SK-N-SH (cell line): ENCODE results near the gene VSIG2. TPM values are rescaled to one million over a fixed set of nuclear protein-coding genes. Genes with fewer than 3 reads are reported as not detected.
A peak's percentile ranks its signal among the peaks of the same experiment; 100 is the strongest.

Experiments
- CTCF ChIA-PET: fragments of 300-600, 350-600 bp; formaldehyde crosslinking; extraction: SDS; loops from one replicate; lab custom pipeline; 2021; lab: Yijun Ruan, JAX
- POLR2A ChIA-PET: fragments of 350-600 bp; sonication (Branson Sonifier 250); formaldehyde crosslinking; extraction: SDS; loops from one replicate; lab custom pipeline; 2020; ENCODE audit warnings: antibody characterized with exemption, inconsistent platforms; lab: Yijun Ruan, JAX
- DNase-seq: peaks from one replicate; pipeline ENCODE4 v3.0.0; 2012
- H2AFZ ChIP-seq: fragments of 200-600 bp; sonication (generic); 2 replicates; pipeline ENCODE4 v1.8.1; 2016; ENCODE audit warnings: antibody characterized with exemption, mild to moderate bottlenecking, low read depth
- H3F3A ChIP-seq: fragments of 200-600 bp; sonication (generic); replicated peaks from 2 replicates; pipeline ENCODE3; 2016; ENCODE audit warnings: antibody characterized with exemption, mild to moderate bottlenecking; ENCODE audit not compliant: insufficient read depth
- H3K27ac ChIP-seq, 2 experiments: fragments of 200-500 bp in 1 of 2; fragments of 200-600 bp in 1 of 2; sonication (Bioruptor generic) in 1 of 2; sonication (generic), shearing (Covaris generic) in 1 of 2; 2 replicates each; pipeline versions ENCODE4 v1.5.1 to v1.6.1; 2014 to 2016; ENCODE audit warnings: low read depth in 2 of 2, inconsistent platforms in 1 of 2, low read length in 1 of 2, mild to moderate bottlenecking in 1 of 2, mixed read lengths in 1 of 2
- H3K27me3 ChIP-seq: fragments of 200-600 bp; sonication (generic), shearing (Covaris generic); 2 replicates; pipeline ENCODE4 v1.6.1; 2016; ENCODE audit warnings: mixed run types; ENCODE audit not compliant: insufficient read depth
- H3K36me3 ChIP-seq, 2 experiments: fragments of 200-500 bp in 1 of 2; fragments of 200-600 bp in 1 of 2; sonication (Bioruptor generic) in 1 of 2; sonication (generic) in 1 of 2; replicated peaks in 1 of 2; 2 replicates each; pipeline versions ENCODE3 to v1.5.1; 2014 to 2016; ENCODE audit warnings: low read length in 1 of 2, mild to moderate bottlenecking in 1 of 2; ENCODE audit not compliant: insufficient read depth in 2 of 2, control insufficient read depth in 1 of 2
- H3K4me1 ChIP-seq, 2 experiments: fragments of 200-500 bp in 1 of 2; fragments of 200-600 bp in 1 of 2; sonication (Bioruptor generic) in 1 of 2; sonication (generic), shearing (Covaris generic) in 1 of 2; 2 replicates each; pipeline versions ENCODE4 v1.5.1 to v1.6.1; 2014 to 2016; ENCODE audit warnings: low read depth in 1 of 2, low read length in 1 of 2, mixed run types in 1 of 2; ENCODE audit not compliant: insufficient read depth in 2 of 2, control insufficient read depth in 1 of 2
- H3K4me2 ChIP-seq: fragments of 200-600 bp; sonication (generic), shearing (Covaris generic); 2 replicates; pipeline ENCODE4 v1.6.1; 2017; ENCODE audit warnings: mixed run types
- H3K4me3 ChIP-seq, 2 experiments: fragments of 200-500 bp in 1 of 2; fragments of 200-600 bp in 1 of 2; sonication (Bioruptor generic) in 1 of 2; sonication (generic), shearing (Covaris generic) in 1 of 2; 2 replicates each; pipeline versions ENCODE4 v1.5.1 to v1.8.1; 2014 to 2016; ENCODE audit warnings: low read depth in 2 of 2, inconsistent platforms in 1 of 2, low read length in 1 of 2, mild to moderate bottlenecking in 1 of 2, mixed read lengths in 1 of 2, moderate library complexity in 1 of 2
- H3K79me2 ChIP-seq: fragments of 200-600 bp; sonication (generic); 2 replicates; pipeline ENCODE4 v1.8.1; 2017; ENCODE audit warnings: mild to moderate bottlenecking; ENCODE audit not compliant: insufficient read depth
- H3K9ac ChIP-seq: fragments of 200-600 bp; sonication (generic); 2 replicates; pipeline ENCODE4 v1.6.1; 2017; ENCODE audit warnings: mixed run types
- H3K9me2 ChIP-seq: fragments of 200-600 bp; sonication (generic); 2 replicates; pipeline ENCODE4 v1.6.1; 2017; ENCODE audit warnings: mixed run types
- H3K9me3 ChIP-seq: fragments of 200-600 bp; sonication (generic); 2 replicates; pipeline ENCODE4 v1.6.1; 2017; ENCODE audit warnings: mixed run types, mild to moderate bottlenecking, moderate library complexity
- H4K20me1 ChIP-seq: fragments of 200-600 bp; sonication (generic); 2 replicates; pipeline ENCODE4 v1.6.1; 2017; ENCODE audit warnings: mild to moderate bottlenecking, mixed run types; ENCODE audit not compliant: insufficient read depth
- CHD2 ChIP-seq: fragments of 150-350 bp; IDR thresholded peaks from 2 replicates; pipeline ENCODE4 v1.6.1; 2018; ENCODE audit warnings: low read length; ENCODE audit not compliant: partially characterized antibody
- CTCF ChIP-seq: fragments of 200-600 bp; sonication (generic); IDR thresholded peaks from 2 replicates; pipeline ENCODE4 v1.6.1; 2017; ENCODE audit warnings: antibody characterized with exemption, mild to moderate bottlenecking, moderate library complexity
- FOSL2 ChIP-seq: IDR thresholded peaks from 2 replicates; pipeline ENCODE4 v1.4.0; 2012; ENCODE audit warnings: low read depth, mild to moderate bottlenecking, moderate library complexity, borderline replicate concordance
- GABPA ChIP-seq: IDR thresholded peaks from 2 replicates; pipeline ENCODE4 v1.4.0; 2012; ENCODE audit warnings: low read depth, mild to moderate bottlenecking
- JUND ChIP-seq: IDR thresholded peaks from 2 replicates; pipeline ENCODE4 v1.4.0; 2012
- MXI1 ChIP-seq: IDR thresholded peaks from 2 replicates; pipeline ENCODE4 v1.6.1; 2012; ENCODE audit warnings: mild to moderate bottlenecking, low read depth, low read length, improper control_type of control experiment
- POLR2AphosphoS5 ChIP-seq: IDR thresholded peaks from 2 replicates; pipeline ENCODE4 v1.6.1; 2012; ENCODE audit warnings: low read depth, low read length
- RFX5 ChIP-seq: IDR thresholded peaks from 2 replicates; pipeline ENCODE4 v1.6.1; 2012; ENCODE audit warnings: mild to moderate bottlenecking, improper control_type of control experiment, low read length
- TAF1 ChIP-seq: IDR thresholded peaks from 2 replicates; pipeline ENCODE4 v1.6.1; 2012; ENCODE audit warnings: low read depth, mild to moderate bottlenecking, low read length, moderate library complexity, borderline replicate concordance
- TCF12 ChIP-seq: IDR thresholded peaks from 2 replicates; pipeline ENCODE4 v1.4.0; 2012
- TEAD4 ChIP-seq: IDR thresholded peaks from 2 replicates; pipeline ENCODE4 v1.4.0; 2012; ENCODE audit warnings: mild to moderate bottlenecking, borderline replicate concordance; ENCODE audit not compliant: insufficient read depth
- ZBTB33 ChIP-seq: IDR thresholded peaks from 2 replicates; pipeline ENCODE4 v1.4.0; 2012; ENCODE audit warnings: low read depth, borderline replicate concordance
- WGBS: methylation state at CpG from one replicate; pipeline ENCODE4 v1.1.6; 2017; ENCODE audit warnings: low lambda C conversion rate; 5-methylcytosine and 5-hydroxymethylcytosine counted together
- polyA plus RNA-seq, 3 experiments: library from polyadenylated mRNA; depleted of rRNA; stranded (reverse); fragments of >200 nt; gene quantifications; 2 replicates each; pipeline ENCODE4 v1.2.3, GENCODE V29; 2012
- TF ChIP-seq, protein P1 (sequence below): IDR thresholded peaks from 2 replicates; pipeline ENCODE4 v1.4.0; 2012; ENCODE audit warnings: low read depth, borderline replicate concordance
- TF ChIP-seq, protein P2 (sequence below): IDR thresholded peaks from 2 replicates; pipeline ENCODE4; 2012

The VSIG2 gene
- 0.06 TPM in 1 of 2 replicates, not detected in the other for polyA plus RNA-seq (2012; rRNA removed)
- not detected in 2 replicates for polyA plus RNA-seq (2012; cell fraction: cytosol; rRNA removed)
- polyA plus RNA-seq (2012; cell fraction: nucleus; rRNA removed), result 0.07 and 0.08 TPM in 2 replicates

DNA sequence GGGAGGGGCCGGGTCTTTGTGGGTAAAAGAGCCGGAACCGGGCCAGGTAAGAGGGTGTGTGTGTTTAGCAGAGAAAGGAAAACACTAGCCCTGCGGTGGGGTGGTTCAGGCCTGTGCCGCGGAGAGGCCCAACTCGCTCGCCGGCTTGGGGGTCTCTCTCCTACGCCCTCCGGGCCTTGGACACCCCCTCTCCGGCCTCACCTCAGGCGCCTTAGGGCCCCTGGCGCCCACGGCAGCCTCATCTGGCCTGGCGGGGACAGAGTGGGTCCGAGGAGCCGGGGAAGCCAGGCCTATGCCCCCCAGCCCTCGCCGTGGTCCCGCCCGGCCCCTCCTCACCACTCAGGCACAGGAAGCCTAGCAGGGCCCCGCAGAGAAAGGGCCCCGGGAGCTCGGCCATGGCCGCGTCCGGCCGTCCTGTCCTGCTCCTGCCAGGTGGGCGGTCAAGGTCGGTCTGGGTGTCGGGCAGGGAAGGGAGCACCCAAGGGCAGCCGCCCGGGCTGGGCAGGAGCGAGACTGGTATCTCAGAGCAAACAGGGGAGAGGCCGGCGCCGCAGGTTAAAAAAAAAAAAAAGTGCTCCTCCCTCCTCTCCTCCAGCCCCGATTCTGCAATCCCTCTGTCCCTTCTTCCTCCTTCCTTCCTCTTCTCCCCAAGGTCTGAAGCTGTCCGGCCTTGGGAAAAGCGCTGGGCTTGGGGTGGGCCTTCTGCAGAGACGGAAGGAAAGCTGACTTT, at the start of gene VSIG2:
TSS of gene VSIG2 (minus strand) at position 515 of the 730 bp plus-strand sequence. CDS start at position 397, 118 bp downstream.
- H3K9me3 ChIP-seq, result no peaks in the 10 kb centered on the region
- H3K9ac ChIP-seq, result no peak within 1 kb of the TSS
- peak; percentile 32 for DNase-seq
- H3K9me2 ChIP-seq, result no peaks in the 10 kb centered on the region
- no peak within 1 kb of the TSS for H3K4me2 ChIP-seq
- ChIA-PET CTCF (interaction anchor here (0.7 to 5.3 kb wide), 9 partner anchors 11 to 125 kb away, joined by 3 to 31 read pairs (median 4); partner anchors contain the start of genes ESAM, MSANTD2 and NRGN), POLR2A (interaction anchor here (0.7 kb wide), 1 partner anchor 10 kb away, joined by 3 read pairs; no protein-coding TSS in a partner anchor)
- H3K36me3 ChIP-seq, result no peaks in the 10 kb centered on the region
- H3K4me3 ChIP-seq, result no peak within 1 kb of the TSS
- TF ChIP-seq GABPA (no peak), FOSL2 (no peak), RFX5 (no peak), MXI1 (no peak), TCF12 (no peak), TAF1 (no peak), POLR2AphosphoS5 (no peak), JUND (no peak), ZBTB33 (no peak), TEAD4 (no peak), CTCF (no peak), CHD2 (no peak)
- TF ChIP-seq, protein P1, sequence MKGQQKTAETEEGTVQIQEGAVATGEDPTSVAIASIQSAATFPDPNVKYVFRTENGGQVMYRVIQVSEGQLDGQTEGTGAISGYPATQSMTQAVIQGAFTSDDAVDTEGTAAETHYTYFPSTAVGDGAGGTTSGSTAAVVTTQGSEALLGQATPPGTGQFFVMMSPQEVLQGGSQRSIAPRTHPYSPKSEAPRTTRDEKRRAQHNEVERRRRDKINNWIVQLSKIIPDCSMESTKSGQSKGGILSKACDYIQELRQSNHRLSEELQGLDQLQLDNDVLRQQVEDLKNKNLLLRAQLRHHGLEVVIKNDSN, result no peak
- TF ChIP-seq, protein P2, sequence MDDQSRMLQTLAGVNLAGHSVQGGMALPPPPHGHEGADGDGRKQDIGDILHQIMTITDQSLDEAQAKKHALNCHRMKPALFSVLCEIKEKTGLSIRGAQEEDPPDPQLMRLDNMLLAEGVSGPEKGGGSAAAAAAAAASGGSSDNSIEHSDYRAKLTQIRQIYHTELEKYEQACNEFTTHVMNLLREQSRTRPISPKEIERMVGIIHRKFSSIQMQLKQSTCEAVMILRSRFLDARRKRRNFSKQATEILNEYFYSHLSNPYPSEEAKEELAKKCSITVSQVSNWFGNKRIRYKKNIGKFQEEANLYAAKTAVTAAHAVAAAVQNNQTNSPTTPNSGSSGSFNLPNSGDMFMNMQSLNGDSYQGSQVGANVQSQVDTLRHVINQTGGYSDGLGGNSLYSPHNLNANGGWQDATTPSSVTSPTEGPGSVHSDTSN, result no peak
- H3K4me1 ChIP-seq, result no peaks in the 10 kb centered on the region
- H2AFZ ChIP-seq, result no peak within 1 kb of the TSS
- no peak within 1 kb of the TSS for H3K27ac ChIP-seq
- H4K20me1 ChIP-seq, result no peaks in the 10 kb centered on the region
- no peaks in the 10 kb centered on the region for H3K79me2 ChIP-seq
- H3F3A ChIP-seq, result peaks cover 6% of the 10 kb centered on the region
- 85% methylated on average over 24 of the region's 42 CpGs for WGBS
- no peaks in the 10 kb centered on the region for H3K27me3 ChIP-seq
